Liver (tissue), 9 donors: ENCODE results near the gene MRPL24. TPM values are rescaled to one million over a fixed set of nuclear protein-coding genes. Genes with fewer than 3 reads are reported as not detected.

Experiments
- DNase-seq: peaks from one replicate; pipeline ENCODE4 v3.0.0-alpha.2; 2017; ENCODE audit warnings: low spot score
- H3K27ac ChIP-seq, 2 donors: one replicate each; pipeline ENCODE4 v1.7.0; 2013; ENCODE audit warnings: inconsistent platforms in 2 of 2, low read length in 2 of 2, control low read depth in 1 of 2, low read depth in 1 of 2, mild to moderate bottlenecking in 1 of 2
- H3K27me3 ChIP-seq, 4 donors: one replicate each; pipeline versions ENCODE4 v1.6.1 to v1.7.0; 2013; ENCODE audit warnings: low read length in 3 of 4, inconsistent platforms in 1 of 4, mild to moderate bottlenecking in 1 of 4, moderate library complexity in 1 of 4; ENCODE audit not compliant: control insufficient read depth in 4 of 4, insufficient read depth in 4 of 4
- H3K36me3 ChIP-seq, 4 donors: one replicate each; pipeline versions ENCODE4 v1.6.1 to v1.7.0; 2013; ENCODE audit warnings: low read length in 3 of 4, mild to moderate bottlenecking in 3 of 4, low read depth in 1 of 4, moderate library complexity in 1 of 4; ENCODE audit not compliant: control insufficient read depth in 4 of 4, insufficient read depth in 3 of 4
- H3K4me1 ChIP-seq, 4 donors: one replicate each; pipeline versions ENCODE4 v1.6.1 to v1.7.0; 2013; ENCODE audit warnings: low read length in 3 of 4, mild to moderate bottlenecking in 3 of 4, moderate library complexity in 1 of 4; ENCODE audit not compliant: control insufficient read depth in 4 of 4, insufficient read depth in 4 of 4
- H3K4me3 ChIP-seq, 3 donors: one replicate each; pipeline versions ENCODE4 v1.6.1 to v1.7.0; 2013; ENCODE audit warnings: low read length in 3 of 3, control low read depth in 1 of 3, low read depth in 1 of 3, mild to moderate bottlenecking in 1 of 3
- H3K9ac ChIP-seq, 2 donors: one replicate each; pipeline ENCODE4 v1.7.0; 2013; ENCODE audit warnings: low read length in 2 of 2, mild to moderate bottlenecking in 2 of 2, moderate library complexity in 2 of 2, control low read depth in 1 of 2, low read depth in 1 of 2
- H3K9me3 ChIP-seq, 4 donors: one replicate each; pipeline versions ENCODE4 v1.6.1 to v1.7.0; 2013; ENCODE audit warnings: low read length in 3 of 4; ENCODE audit not compliant: control insufficient read depth in 4 of 4
- EGR1 ChIP-seq, 2 donors: IDR thresholded peaks; 2 replicates each; pipeline ENCODE4 v1.6.1; 2016 to 2018; ENCODE audit warnings: antibody characterized with exemption in 2 of 2, low read depth in 2 of 2
- FOXA1 ChIP-seq: IDR thresholded peaks from 2 replicates; pipeline ENCODE4 v1.6.1; 2016; ENCODE audit warnings: antibody characterized with exemption
- FOXA2 ChIP-seq: IDR thresholded peaks from 2 replicates; pipeline ENCODE4 v1.6.1; 2016; ENCODE audit warnings: antibody characterized with exemption
- HNF4A ChIP-seq, 2 donors: conservative IDR thresholded peaks; 2 replicates each; pipeline ENCODE4 v1.6.1; 2016; ENCODE audit warnings: antibody characterized with exemption in 2 of 2, mild to moderate bottlenecking in 2 of 2
- HNF4G ChIP-seq: IDR thresholded peaks from 2 replicates; pipeline ENCODE4 v1.6.1; 2016; ENCODE audit warnings: antibody characterized with exemption
- JUND ChIP-seq, 2 donors: IDR thresholded peaks; 2 replicates each; pipeline ENCODE4 v1.6.1; 2016; ENCODE audit warnings: antibody characterized with exemption in 2 of 2
- RXRA ChIP-seq, 2 donors: IDR thresholded peaks; 2 replicates each; pipeline ENCODE4 v1.6.1; 2017 to 2018; ENCODE audit warnings: antibody characterized with exemption in 2 of 2, mild to moderate bottlenecking in 1 of 2
- TAF1 ChIP-seq: conservative IDR thresholded peaks from 2 replicates; pipeline ENCODE4 v1.6.1; 2016; ENCODE audit warnings: antibody characterized with exemption, mild to moderate bottlenecking
- WGBS: extraction: QIAGEN DNeasy Blood & Tissue Kit; methylation state at CpG from one replicate; pipeline ENCODE4 v1.1.7; 2013; 5-methylcytosine and 5-hydroxymethylcytosine counted together
- polyA plus RNA-seq, 2 donors: library from polyadenylated mRNA; stranded (reverse) in 1 of 2; unstranded in 1 of 2; fragments of 200-250 nt in 1 of 2; fragments of >200 nt in 1 of 2; fragmentation: Nextera tagmentation in 1 of 2; extraction: Ambion mirVana in 1 of 2; gene quantifications; one replicate each; pipeline versions ENCODE4 v1.2.1 to v1.2.3, GENCODE V29; 2013 to 2015
- total RNA-seq, 2 donors: library from RNA; depleted of rRNA; stranded (reverse); fragments of >200 nt; gene quantifications; one replicate each; pipeline ENCODE4 v1.2.3, GENCODE V29; 2014
- TF ChIP-seq, protein P1 (sequence below): IDR thresholded peaks from 2 replicates; pipeline ENCODE4 v1.6.1; 2016; ENCODE audit warnings: antibody characterized with exemption
- TF ChIP-seq, protein P2 (sequence below): IDR thresholded peaks from 2 replicates; pipeline ENCODE4 v1.6.1; 2016; ENCODE audit warnings: antibody characterized with exemption, mild to moderate bottlenecking
- TF ChIP-seq, protein P3 (sequence below): IDR thresholded peaks from 2 replicates; pipeline ENCODE4 v1.6.1; 2016; ENCODE audit warnings: antibody characterized with exemption
- donor health status: healthy.
- donor health status: healthy.
- donor health status: healthy.
- donor health status: healthy.
- donor health status: healthy.

The MRPL24 gene
- total and polyA plus RNA-seq, 4 donors = 26.2 to 123 (median 61.1) TPM

DNA sequence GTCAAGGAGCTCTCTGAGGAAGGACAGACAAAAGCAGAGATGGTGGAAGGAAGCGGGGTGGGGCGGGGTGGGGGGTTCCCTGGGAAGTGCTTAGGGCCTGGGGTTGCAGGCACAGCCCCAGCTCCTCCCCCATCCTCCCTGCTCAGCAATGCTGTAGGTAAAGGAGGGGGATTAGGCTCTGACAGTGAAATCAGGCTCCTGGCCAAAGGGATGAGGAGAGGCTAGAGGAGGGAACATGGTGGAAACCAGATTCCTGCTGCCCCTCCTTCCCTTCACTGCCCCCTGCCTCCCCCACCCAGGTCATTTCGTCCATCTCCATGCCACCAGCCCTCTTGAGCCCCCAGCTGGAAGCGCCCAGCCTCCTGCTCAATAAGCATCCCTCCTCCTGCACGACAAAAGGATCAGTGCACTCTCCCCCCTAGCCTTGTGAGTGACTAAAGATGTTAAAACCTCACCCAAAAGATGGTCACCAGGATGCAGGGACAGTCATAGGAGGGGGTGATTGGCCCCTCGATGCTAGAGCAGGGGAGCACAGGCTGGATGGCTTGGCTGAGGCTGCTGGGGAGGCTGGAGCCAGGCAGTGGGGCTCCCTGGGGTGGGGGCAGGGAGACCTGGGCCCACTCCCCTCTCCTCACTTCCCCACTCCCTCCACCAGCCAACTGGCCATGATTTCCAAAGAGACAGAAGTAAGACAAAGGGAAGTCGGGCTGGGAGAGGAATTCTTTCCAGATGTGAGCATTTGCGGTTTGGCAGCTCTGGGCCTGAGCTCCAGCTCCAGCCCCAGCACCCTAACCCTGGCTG, 33.3 kb downstream of the MRPL24 start:
- TF ChIP-seq, protein P1, sequence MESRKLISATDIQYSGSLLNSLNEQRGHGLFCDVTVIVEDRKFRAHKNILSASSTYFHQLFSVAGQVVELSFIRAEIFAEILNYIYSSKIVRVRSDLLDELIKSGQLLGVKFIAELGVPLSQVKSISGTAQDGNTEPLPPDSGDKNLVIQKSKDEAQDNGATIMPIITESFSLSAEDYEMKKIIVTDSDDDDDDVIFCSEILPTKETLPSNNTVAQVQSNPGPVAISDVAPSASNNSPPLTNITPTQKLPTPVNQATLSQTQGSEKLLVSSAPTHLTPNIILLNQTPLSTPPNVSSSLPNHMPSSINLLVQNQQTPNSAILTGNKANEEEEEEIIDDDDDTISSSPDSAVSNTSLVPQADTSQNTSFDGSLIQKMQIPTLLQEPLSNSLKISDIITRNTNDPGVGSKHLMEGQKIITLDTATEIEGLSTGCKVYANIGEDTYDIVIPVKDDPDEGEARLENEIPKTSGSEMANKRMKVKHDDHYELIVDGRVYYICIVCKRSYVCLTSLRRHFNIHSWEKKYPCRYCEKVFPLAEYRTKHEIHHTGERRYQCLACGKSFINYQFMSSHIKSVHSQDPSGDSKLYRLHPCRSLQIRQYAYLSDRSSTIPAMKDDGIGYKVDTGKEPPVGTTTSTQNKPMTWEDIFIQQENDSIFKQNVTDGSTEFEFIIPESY = no peak
- TF ChIP-seq HNF4A (conservative IDR thresholded peaks at IDR 0.05) (no peak), RXRA (IDR thresholded peaks at IDR 0.05) (no peak), EGR1 (IDR thresholded peaks at IDR 0.05; ENCODE audit: low read depth in 2 of 2) (no peak), HNF4G (no peak), TAF1 (no peak)
- TF ChIP-seq, protein P2, sequence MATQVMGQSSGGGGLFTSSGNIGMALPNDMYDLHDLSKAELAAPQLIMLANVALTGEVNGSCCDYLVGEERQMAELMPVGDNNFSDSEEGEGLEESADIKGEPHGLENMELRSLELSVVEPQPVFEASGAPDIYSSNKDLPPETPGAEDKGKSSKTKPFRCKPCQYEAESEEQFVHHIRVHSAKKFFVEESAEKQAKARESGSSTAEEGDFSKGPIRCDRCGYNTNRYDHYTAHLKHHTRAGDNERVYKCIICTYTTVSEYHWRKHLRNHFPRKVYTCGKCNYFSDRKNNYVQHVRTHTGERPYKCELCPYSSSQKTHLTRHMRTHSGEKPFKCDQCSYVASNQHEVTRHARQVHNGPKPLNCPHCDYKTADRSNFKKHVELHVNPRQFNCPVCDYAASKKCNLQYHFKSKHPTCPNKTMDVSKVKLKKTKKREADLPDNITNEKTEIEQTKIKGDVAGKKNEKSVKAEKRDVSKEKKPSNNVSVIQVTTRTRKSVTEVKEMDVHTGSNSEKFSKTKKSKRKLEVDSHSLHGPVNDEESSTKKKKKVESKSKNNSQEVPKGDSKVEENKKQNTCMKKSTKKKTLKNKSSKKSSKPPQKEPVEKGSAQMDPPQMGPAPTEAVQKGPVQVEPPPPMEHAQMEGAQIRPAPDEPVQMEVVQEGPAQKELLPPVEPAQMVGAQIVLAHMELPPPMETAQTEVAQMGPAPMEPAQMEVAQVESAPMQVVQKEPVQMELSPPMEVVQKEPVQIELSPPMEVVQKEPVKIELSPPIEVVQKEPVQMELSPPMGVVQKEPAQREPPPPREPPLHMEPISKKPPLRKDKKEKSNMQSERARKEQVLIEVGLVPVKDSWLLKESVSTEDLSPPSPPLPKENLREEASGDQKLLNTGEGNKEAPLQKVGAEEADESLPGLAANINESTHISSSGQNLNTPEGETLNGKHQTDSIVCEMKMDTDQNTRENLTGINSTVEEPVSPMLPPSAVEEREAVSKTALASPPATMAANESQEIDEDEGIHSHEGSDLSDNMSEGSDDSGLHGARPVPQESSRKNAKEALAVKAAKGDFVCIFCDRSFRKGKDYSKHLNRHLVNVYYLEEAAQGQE = no peak
- H3K9ac ChIP-seq = no peak overlapping the region
- no peaks in the 10 kb centered on the region for H3K9me3 ChIP-seq
- H3K36me3 ChIP-seq = no peaks in the 10 kb centered on the region
- peaks cover 11 to 19% (median 13%) of the 10 kb centered on the region in 4 donors for H3K4me1 ChIP-seq
- no peak overlapping the region for H3K4me3 ChIP-seq
- WGBS = 47% methylated on average over 8 of the region's 8 CpGs
- H3K27ac ChIP-seq = no peak overlapping the region
- no peak for DNase-seq
- peaks cover 0 to 10% (median 7%) of the 10 kb centered on the region in 4 donors for H3K27me3 ChIP-seq

DNA sequence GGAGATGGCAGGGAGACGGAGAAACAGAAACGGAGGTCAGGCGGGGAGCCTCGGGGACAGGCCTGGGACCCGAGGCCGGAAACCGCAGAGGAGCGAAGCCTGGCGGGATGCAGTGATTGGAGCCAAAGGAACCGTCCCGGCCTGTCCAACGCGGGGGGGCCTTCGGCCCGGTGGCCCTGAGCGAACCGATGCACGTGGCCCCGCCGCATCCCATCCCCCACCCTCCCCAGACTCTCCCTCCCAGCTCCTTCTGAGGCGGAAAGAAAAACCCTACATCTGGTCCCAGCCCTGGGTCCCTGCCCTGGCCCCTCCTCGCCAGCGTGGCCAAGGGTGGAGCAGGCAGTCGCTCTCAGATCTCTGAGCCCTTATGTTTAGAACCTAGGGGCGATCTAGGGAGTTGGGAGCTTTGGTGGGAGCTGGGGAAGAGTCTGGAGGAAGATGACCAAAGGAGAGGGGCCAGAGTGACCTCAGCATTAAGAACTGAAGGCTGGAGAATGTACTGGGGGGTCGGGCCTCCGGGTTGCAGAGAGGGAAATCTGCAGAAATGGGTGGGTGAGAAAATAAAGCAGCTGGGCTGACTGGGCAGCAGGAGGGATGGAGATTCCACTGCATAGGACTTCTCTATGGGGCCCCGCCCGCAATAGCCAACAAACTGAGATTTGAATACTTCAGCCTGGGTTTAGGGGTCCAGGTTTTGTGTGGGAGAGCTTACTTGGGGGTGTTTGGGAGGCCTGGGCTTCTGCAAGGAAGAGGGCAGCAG, 34.1 kb downstream of the MRPL24 start:
- peaks cover 0 to 10% (median 7%) of the 10 kb centered on the region in 4 donors for H3K27me3 ChIP-seq
- WGBS = 8% methylated on average over 29 of the region's 29 CpGs
- peaks cover 11 to 19% (median 13%) of the 10 kb centered on the region in 4 donors for H3K4me1 ChIP-seq
- H3K9me3 ChIP-seq = no peaks in the 10 kb centered on the region
- no peaks in the 10 kb centered on the region for H3K36me3 ChIP-seq
- no peak overlapping the region for H3K27ac ChIP-seq
- DNase-seq = no peak
- no peak overlapping the region for H3K9ac ChIP-seq
- TF ChIP-seq FOXA2 = no peak
- no peak for TF ChIP-seq TAF1
- TF ChIP-seq, protein P3, sequence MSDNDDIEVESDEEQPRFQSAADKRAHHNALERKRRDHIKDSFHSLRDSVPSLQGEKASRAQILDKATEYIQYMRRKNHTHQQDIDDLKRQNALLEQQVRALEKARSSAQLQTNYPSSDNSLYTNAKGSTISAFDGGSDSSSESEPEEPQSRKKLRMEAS = no peak
- TF ChIP-seq, protein P1 = no peak
- TF ChIP-seq FOXA1 = no peak
- TF ChIP-seq, protein P2 = no peak
- no peak for TF ChIP-seq JUND (IDR thresholded peaks at IDR 0.05)
- H3K4me3 ChIP-seq = peak overlapping the region in 1 of 3 donors; percentile 15
